ENCODE data around the gene TMEM252. TPM values are rescaled to one million over a fixed set of nuclear protein-coding genes. Genes with fewer than 3 reads are reported as not detected.

The TMEM252 gene
- polyA plus RNA-seq, 1 of the 3 experiments (the other 2 are of a cell fraction) = not detected

GRCh38 chr9:68500457-68501381, 40.0 kb downstream of the TMEM252 start:
- Histone ChIP-seq H3K27ac (ENCODE audit: low read depth in 2 of 2, low read length in 1 of 2) (no peak overlapping the region), H3K36me3 (replicated peaks in 1 of 2; ENCODE audit: control insufficient read depth in 1 of 2, insufficient read depth in 2 of 2, low read length in 1 of 2) (no peaks in the 10 kb centered on the region), H3K9ac (no peak overlapping the region), H3F3A (replicated peaks; ENCODE audit: insufficient read depth) (no peaks in the 10 kb centered on the region), H3K4me1 (ENCODE audit: control insufficient read depth in 1 of 2, insufficient read depth in 2 of 2, low read depth in 1 of 2, low read length in 1 of 2) (no peaks in the 10 kb centered on the region), H3K4me2 (peak overlapping the region; percentile 41; the same call in 1 of the 2 replicates), H3K9me3 (no peaks in the 10 kb centered on the region), H3K9me2 (no peaks in the 10 kb centered on the region), H3K4me3 (ENCODE audit: low read depth in 2 of 2, low read length in 1 of 2) (no peak overlapping the region), H2AFZ (ENCODE audit: low read depth) (no peak overlapping the region), H3K79me2 (ENCODE audit: insufficient read depth) (no peaks in the 10 kb centered on the region), H4K20me1 (ENCODE audit: insufficient read depth) (no peaks in the 10 kb centered on the region), H3K27me3 (ENCODE audit: insufficient read depth) (no peaks in the 10 kb centered on the region)
- TF ChIP-seq CTCF (IDR thresholded peaks at IDR 0.05) (no peak), USF2 (IDR thresholded peaks at IDR 0.05; ENCODE audit: borderline replicate concordance, low read depth, low read length) (no peak), ZBTB33 (IDR thresholded peaks at IDR 0.05; ENCODE audit: borderline replicate concordance, low read depth) (no peak), FOXJ3 (CRISPR knock-in tag; IDR thresholded peaks at IDR 0.05) (no peak), GABPA (IDR thresholded peaks at IDR 0.05; ENCODE audit: low read depth) (no peak), RAD21 (IDR thresholded peaks at IDR 0.05; ENCODE audit: low read length) (no peak), PBX3 (IDR thresholded peaks at IDR 0.05) (no peak), IRF3 (IDR thresholded peaks at IDR 0.05; ENCODE audit: low read depth, low read length) (no peak), EP300 (IDR thresholded peaks at IDR 0.05; ENCODE audit: borderline replicate concordance in 1 of 2, low read depth in 1 of 2, low read length in 1 of 2) (no peak), RCOR1 (IDR thresholded peaks at IDR 0.05; ENCODE audit: low read length) (no peak), EZH2phosphoT487 (IDR thresholded peaks at IDR 0.05; ENCODE audit: borderline replicate concordance, low read depth) (no peak)
- 2% methylated on average over 9 of the region's 9 CpGs for WGBS (ENCODE audit: low lambda C conversion rate)
- ChIA-PET CTCF (no interaction called here), POLR2A (no interaction called here)
- DNase-seq = no peak

Data from SK-N-SH (cell line).